Measurements from ENCODE around the gene TENM4.
"Not testable (repeated sequence)": the region's sequence is repeated elsewhere in the genome, so short reads cannot be mapped to it uniquely, and the experiment has no call there.

TENM4 gene

DNA sequence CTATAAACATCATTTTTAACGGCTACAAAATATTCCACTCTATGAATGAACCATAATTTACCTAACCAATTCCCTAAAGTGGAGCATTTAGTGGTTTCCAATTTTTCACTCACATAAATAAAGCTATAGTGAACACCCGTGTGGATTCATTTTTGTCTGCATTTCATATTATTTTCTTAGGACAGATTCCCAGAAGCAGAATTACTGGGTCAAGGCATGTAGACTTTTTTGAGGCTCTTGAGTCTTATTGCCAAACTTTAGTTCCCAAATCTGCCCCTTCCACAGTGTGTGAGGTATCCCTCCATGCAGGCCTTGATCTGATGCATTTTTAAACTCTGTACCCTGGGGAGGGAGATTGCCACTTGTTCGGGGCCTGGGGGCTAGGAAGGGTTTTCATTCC lies 198.2 kb downstream of the TENM4 start:
- no peak for DNase-seq

- DNase-seq = no peak
Observed at GRCh38 chr11:79241852-79242241, 199.0 kb downstream of the TENM4 start.

DNA sequence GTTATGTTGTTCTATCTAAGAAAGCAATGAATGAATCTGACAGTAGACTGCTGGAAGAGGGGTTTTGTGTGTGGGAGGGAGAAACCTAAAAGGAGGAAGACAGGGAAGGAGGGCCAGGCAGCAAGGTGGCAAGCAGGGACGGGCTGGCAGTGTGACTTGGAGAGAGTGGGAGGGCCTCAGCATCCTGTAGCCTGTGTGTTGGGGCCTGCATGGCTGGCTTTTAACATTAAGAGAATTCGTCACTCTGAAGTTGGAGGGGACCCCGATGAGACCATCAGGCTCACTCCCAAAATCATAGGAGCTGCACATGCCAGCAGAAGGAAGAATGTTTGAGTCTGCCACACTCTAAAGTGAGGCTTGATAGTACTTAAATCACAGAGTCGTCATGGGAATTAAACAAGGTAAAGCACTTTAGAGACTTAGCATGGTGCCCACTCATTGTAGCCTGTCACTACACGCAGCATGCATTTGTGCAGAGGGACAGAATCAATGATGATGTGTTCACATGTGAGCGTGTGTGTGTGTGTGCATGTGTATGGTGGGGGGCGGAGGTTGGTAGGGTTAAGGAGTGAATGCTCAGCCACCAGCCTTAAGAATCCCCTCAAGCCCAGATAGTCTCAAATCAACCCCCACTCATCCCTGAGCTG lies 199.5 kb downstream of the TENM4 start:
- DNase-seq = no peak

DNA sequence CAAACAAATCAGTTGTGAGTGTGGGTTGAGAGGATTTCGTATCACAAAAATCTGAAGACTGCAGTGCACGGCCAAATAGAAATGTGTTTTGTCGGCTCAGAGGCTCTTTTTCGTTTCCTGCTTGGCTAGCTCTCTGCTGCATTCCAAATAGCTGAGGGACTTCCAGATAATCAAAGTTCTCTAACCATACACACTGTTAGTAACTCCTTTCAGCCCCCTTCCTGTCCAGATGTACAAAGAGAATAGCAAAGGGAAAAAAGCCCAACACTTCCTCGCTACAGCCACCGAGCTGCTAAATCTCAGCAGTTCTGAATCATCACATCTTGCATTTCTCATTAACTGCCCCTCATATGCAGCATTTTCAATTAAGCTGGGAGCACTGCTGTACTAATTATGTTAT lies 203.1 kb downstream of the TENM4 start:
- no peak for DNase-seq

- no peak for DNase-seq
Observed at GRCh38 chr11:79237091-79237490, 203.7 kb downstream of the TENM4 start.

GRCh38 chr11:79236541-79236971 lies 204.3 kb downstream of the TENM4 start:
- no peak for DNase-seq

DNA sequence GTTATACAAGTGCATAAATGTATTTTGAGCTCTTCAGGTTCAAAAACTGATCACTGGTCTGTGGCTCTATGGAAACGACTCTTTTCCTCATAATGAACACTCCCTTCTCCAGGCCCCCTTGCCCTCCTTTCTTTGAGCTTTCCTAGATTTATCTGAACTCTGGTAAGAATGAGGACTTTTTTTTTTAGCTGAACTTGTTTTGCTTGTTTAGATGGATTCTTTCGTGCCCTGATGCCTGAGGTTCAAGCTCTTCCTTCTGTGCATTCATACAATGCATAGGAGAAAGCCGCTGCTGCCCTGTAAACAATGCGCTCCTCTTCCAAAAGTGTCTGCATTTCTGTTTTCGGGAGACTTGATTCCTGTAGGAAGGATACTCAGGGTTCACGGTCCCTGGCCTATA lies 205.1 kb downstream of the TENM4 start:
- no peak for DNase-seq

- DNase-seq = no peak
Observed at GRCh38 chr11:79232346-79232745, 208.5 kb downstream of the TENM4 start.

DNA sequence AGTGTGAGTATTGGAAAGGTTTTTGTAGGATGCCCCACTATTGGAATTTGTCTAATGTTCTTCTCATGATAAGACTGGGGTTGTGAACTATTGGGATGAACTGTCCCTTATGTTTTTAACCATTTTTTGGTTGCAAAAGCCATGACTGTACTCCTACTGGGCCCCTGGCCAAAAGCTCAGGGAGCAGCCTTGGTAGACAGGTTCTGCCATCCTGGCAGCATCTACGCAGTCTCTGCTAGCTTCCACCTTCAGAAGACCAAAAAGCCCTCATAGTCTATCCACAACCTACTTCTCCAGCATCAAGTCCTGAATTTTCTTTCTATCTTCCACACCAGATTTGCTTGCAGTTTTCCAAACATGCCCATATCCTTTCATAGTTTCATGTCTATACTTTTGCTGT lies 211.8 kb downstream of the TENM4 start:
- no peak for DNase-seq

- no peak for DNase-seq
Observed at GRCh38 chr11:79227767-79228755, 212.8 kb downstream of the TENM4 start.

DNA sequence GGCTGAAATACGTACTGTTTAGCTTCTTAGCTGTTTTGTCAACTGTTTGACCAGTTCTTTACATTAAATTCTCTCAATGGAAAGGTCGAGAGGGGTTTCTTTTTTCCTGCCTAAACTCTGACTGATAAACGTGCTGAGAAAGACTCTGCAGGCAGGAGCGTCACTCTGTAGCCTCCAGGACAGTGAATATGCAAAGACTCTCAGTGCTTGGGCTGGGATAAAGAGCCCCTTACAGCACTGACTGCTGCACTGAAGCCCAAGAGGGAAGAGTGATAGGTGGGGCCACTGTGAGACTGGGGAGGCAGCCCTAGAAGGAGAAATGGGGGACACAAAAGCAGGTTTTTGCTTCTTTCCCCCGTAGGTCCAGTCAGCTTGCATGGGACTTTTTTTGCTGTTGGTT lies 213.5 kb downstream of the TENM4 start:
- DNase-seq = no peak

GRCh38 chr11:79226126-79226525 lies 214.7 kb downstream of the TENM4 start:
- no peak for DNase-seq

DNA sequence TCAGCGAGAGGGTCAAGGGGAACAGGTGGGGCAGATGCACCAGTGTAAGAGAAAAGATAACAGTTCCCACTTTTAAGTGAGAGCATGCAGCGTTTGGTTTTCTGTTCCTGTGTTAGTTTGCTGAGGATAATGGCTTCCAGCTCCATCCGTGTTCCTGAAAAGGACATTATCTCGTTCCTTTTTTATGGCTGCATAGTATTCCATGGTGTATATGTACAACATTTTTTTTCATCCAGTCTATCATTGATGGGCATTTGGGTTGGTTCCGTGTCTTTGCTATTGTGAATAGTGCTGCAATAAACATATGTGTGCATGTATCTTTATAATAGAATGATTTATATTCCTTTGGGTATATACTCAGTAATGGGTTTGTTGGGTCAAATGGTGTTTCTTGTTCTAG lies 218.7 kb downstream of the TENM4 start:
- DNase-seq = not testable (repeated sequence)

- no peak for DNase-seq
Observed at GRCh38 chr11:79221444-79222130, 219.2 kb downstream of the TENM4 start.

DNA sequence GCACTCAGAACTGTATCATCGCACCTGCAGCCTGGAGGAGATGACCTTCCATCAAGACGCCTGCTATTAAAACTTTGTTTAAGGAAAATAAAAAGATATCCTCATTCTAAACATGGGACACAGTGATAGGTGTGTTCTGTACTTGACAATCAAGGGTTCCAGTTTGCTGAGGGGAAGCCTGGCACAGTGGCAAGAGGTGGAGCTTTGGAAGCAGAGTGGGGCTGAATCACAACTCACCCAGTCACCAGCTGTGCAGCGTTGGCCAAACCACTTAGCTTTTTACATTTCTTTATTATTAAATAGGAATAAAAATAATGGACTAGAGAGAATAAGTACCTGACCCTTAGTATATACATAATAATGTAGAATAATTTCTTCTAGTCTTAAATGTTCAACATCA lies 220.7 kb downstream of the TENM4 start:
- no peak for DNase-seq

DNA sequence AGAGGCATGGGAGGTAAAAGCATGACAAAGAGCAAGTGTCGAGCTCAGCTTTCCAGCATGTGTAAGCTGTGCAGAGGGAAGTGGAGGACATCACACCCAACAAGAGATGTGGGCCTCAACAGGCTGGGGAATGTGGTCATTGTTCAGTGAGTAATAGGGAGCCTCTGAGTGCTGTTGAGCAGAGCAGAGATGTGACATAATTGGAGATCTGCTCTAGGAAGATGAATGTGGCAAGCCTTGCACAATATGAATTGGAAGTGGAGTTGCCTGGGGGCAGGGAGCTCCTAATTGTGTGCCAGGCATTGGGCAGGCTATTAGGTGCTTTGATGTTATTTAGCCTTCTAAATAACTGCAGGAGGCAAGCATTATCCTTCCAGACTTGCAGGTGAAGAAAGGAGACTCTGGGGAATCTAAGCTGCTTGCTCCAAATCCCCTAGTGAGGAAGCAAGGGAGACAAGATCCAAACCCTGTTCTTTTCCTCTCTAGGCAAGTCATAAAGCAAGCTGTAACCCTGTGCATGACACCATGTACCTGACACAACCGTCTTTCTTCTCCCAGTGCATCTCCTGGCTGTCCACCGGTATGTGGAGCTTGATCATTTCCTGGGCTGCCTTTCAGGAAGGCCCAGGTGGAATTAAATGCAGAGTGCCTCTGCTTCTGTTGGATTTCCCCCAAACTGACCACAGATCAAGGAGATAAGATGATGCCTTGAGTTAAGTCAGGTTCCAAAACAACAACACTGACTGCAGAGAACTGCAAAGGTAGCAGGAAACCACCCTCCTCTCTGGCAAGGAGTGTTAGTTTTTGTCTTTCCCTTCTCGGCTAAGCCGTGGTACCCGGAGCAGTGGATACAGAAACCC lies 221.4 kb downstream of the TENM4 start:
- no peak for DNase-seq

- peak; percentile 50 for DNase-seq
Observed at GRCh38 chr11:79212741-79213190, 228.1 kb downstream of the TENM4 start.

DNA sequence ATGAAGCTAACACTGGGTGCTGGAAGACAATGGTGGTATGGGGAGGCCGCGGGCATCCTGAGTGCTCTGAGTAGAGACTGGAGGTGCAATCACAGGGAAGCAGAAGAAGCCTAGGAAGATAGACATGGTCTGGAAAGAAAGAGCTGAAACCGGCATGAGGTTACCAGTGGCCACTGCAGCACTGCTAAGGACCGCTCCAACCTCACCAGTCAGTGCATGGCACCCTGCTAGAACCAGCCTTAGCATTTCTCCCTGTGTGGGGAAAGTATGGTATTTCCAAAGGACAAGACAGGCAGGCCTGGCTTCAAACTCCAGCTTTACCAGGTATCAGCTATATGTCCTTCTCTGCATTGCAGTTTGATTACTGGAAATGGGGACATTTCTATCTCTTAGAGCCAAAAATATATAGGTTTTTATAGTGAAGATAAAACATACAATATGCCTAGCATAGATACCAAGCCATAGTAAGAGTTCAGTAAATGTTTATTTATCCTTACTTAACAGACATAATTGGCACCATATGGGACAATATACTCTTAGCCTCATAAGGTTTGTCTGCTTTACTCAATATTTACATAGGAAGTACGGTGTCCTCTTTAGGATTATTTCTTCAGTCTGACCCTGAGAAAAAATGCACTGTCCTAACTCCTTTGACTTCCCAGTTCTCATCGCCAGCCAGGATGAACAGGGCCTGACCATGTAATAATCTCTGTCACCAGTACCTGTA lies 231.1 kb downstream of the TENM4 start:
- DNase-seq = no peak

- DNase-seq = no peak
Observed at GRCh38 chr11:79208126-79208525, 232.7 kb downstream of the TENM4 start.

DNA sequence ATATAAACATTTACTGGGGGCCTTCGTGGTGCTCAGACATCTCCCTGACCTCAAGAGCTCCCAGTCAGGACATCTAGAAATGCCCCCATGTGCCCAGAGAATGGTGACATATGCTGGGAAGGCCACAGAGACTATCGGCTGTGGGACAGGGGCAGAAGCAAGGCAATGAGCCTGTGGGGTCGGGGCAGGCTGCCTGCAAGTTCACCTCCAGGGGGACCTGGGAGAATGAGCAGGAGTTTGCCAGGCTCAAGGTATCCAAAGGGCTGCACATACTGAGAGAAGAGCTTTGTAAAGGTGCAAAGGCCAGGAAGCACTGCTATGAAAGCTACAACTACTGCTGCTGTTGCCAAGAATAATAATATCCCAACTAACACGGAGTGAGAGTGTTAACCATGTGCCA lies 233.9 kb downstream of the TENM4 start:
- no peak for DNase-seq

GRCh38 chr11:79205786-79206185 lies 235.0 kb downstream of the TENM4 start:
- DNase-seq = no peak

Measured in right kidney (tissue), 1 donor.